ENCODE data around the gene FBXL3. TPM values are rescaled to one million over a fixed set of nuclear protein-coding genes. Genes with fewer than 3 reads are reported as not detected.

Gene FBXL3
- total RNA-seq, 1 donor from 2014 or later, result 37.2 TPM

- Mint-ChIP-seq H3K9me3 (ENCODE audit: unreplicated experiment) (no peaks in the 10 kb centered on the region), H3K27ac (ENCODE audit: unreplicated experiment) (no peak overlapping the region), H3K4me3 (ENCODE audit: unreplicated experiment) (no peak overlapping the region), H3K36me3 (ENCODE audit: low read depth, unreplicated experiment) (peaks cover 6% of the 10 kb centered on the region), H3K4me1 (ENCODE audit: low read depth, unreplicated experiment) (no peaks in the 10 kb centered on the region), H3K27me3 (ENCODE audit: low read depth, unreplicated experiment) (no peaks in the 10 kb centered on the region)
- Histone ChIP-seq H2AFZ (ENCODE audit: low read depth, low read length) (no peak overlapping the region), H3K79me2 (ENCODE audit: insufficient read depth, low read length) (peaks cover 11% of the 10 kb centered on the region), H3K36me3 (ENCODE audit: insufficient read depth, low read length) (peaks cover 27% of the 10 kb centered on the region), H3K9me3 (ENCODE audit: insufficient read depth, low read depth, low read length) (no peaks in the 10 kb centered on the region), H4K20me1 (ENCODE audit: insufficient read depth, low read length) (peaks cover 38% of the 10 kb centered on the region), H3K27me3 (ENCODE audit: insufficient read depth, low read length) (no peaks in the 10 kb centered on the region), H3K9ac (ENCODE audit: low read length) (no peak overlapping the region), H3K4me1 (ENCODE audit: insufficient read depth, low read length) (no peaks in the 10 kb centered on the region), H3K4me3 (ENCODE audit: insufficient read depth, low read depth, low read length) (no peak overlapping the region), H3K4me2 (ENCODE audit: low read length) (no peak overlapping the region), H3K27ac (ENCODE audit: low read depth, low read length) (no peak overlapping the region)
- DNase-seq (ENCODE audit: low read depth) (no peak), FAIRE-seq (no peak)
- no peak for TF ChIP-seq CTCF (IDR thresholded peaks at IDR 0.05; ENCODE audit: insufficient read depth, low read depth, low read length)
Observed at GRCh38 chr13:77001963-77002587, 24.9 kb downstream of the FBXL3 start.

- no peaks in the 10 kb centered on the region for H3K27me3 ChIP-seq (ENCODE audit: insufficient read depth, low read length)
- H3K4me1 ChIP-seq (ENCODE audit: insufficient read depth, low read length), result no peaks in the 10 kb centered on the region
- H3K4me3 ChIP-seq (ENCODE audit: insufficient read depth, low read depth, low read length), result no peak overlapping the region
- H3K4me1 Mint-ChIP-seq (ENCODE audit: low read depth, unreplicated experiment), result no peaks in the 10 kb centered on the region
- DNase-seq (ENCODE audit: low read depth) (no peak), FAIRE-seq (no peak)
- H3K36me3 Mint-ChIP-seq (ENCODE audit: low read depth, unreplicated experiment), result peaks cover 6% of the 10 kb centered on the region
- H3K9ac ChIP-seq (ENCODE audit: low read length), result no peak overlapping the region
- H3K79me2 ChIP-seq (ENCODE audit: insufficient read depth, low read length), result peaks cover 6% of the 10 kb centered on the region
- no peak overlapping the region for H3K27ac ChIP-seq (ENCODE audit: low read depth, low read length)
- H3K36me3 ChIP-seq (ENCODE audit: insufficient read depth, low read length), result peaks cover 22% of the 10 kb centered on the region
- TF ChIP-seq CTCF (IDR thresholded peaks at IDR 0.05; ENCODE audit: insufficient read depth, low read depth, low read length) (no peak), EZH2 (IDR thresholded peaks at IDR 0.05; ENCODE audit: insufficient read depth, low read length) (no peak)
- H3K4me2 ChIP-seq (ENCODE audit: low read length), result no peak overlapping the region
- peaks cover 33% of the 10 kb centered on the region for H4K20me1 ChIP-seq (ENCODE audit: insufficient read depth, low read length)
- no peaks in the 10 kb centered on the region for H3K9me3 Mint-ChIP-seq (ENCODE audit: unreplicated experiment)
- no peak overlapping the region for H3K4me3 Mint-ChIP-seq (ENCODE audit: unreplicated experiment)
- H2AFZ ChIP-seq (ENCODE audit: low read depth, low read length), result no peak overlapping the region
- H3K27me3 Mint-ChIP-seq (ENCODE audit: low read depth, unreplicated experiment), result no peaks in the 10 kb centered on the region
- H3K9me3 ChIP-seq (ENCODE audit: insufficient read depth, low read depth, low read length), result no peaks in the 10 kb centered on the region
- H3K27ac Mint-ChIP-seq (ENCODE audit: unreplicated experiment), result no peak overlapping the region
Observed at GRCh38 chr13:77001540-77001939, 25.4 kb downstream of the FBXL3 start.

- no peak for FAIRE-seq
- no peaks in the 10 kb centered on the region for H3K4me1 ChIP-seq (ENCODE audit: insufficient read depth, low read length)
- H2AFZ ChIP-seq (ENCODE audit: low read depth, low read length), result no peak overlapping the region
- no peak overlapping the region for H3K4me3 Mint-ChIP-seq (ENCODE audit: unreplicated experiment)
- no peaks in the 10 kb centered on the region for H3K27me3 ChIP-seq (ENCODE audit: insufficient read depth, low read length)
- no peaks in the 10 kb centered on the region for H3K27me3 Mint-ChIP-seq (ENCODE audit: low read depth, unreplicated experiment)
- H3K36me3 Mint-ChIP-seq (ENCODE audit: low read depth, unreplicated experiment), result peaks cover 8% of the 10 kb centered on the region
- no peak overlapping the region for H3K4me2 ChIP-seq (ENCODE audit: low read length)
- peaks cover 22% of the 10 kb centered on the region for H3K36me3 ChIP-seq (ENCODE audit: insufficient read depth, low read length)
- no peak for TF ChIP-seq EZH2 (IDR thresholded peaks at IDR 0.05; ENCODE audit: insufficient read depth, low read length)
- TF ChIP-seq CTCF (IDR thresholded peaks at IDR 0.05; ENCODE audit: insufficient read depth, low read depth, low read length), result no peak
- DNase-seq (ENCODE audit: low read depth), result no peak
- H4K20me1 ChIP-seq (ENCODE audit: insufficient read depth, low read length), result peaks cover 27% of the 10 kb centered on the region
- no peaks in the 10 kb centered on the region for H3K9me3 Mint-ChIP-seq (ENCODE audit: unreplicated experiment)
- no peaks in the 10 kb centered on the region for H3K9me3 ChIP-seq (ENCODE audit: insufficient read depth, low read depth, low read length)
- H3K9ac ChIP-seq (ENCODE audit: low read length), result no peak overlapping the region
- no peak overlapping the region for H3K27ac ChIP-seq (ENCODE audit: low read depth, low read length)
- H3K4me1 Mint-ChIP-seq (ENCODE audit: low read depth, unreplicated experiment), result no peaks in the 10 kb centered on the region
- H3K4me3 ChIP-seq (ENCODE audit: insufficient read depth, low read depth, low read length), result no peak overlapping the region
- H3K27ac Mint-ChIP-seq (ENCODE audit: unreplicated experiment), result no peak overlapping the region
- no peaks in the 10 kb centered on the region for H3K79me2 ChIP-seq (ENCODE audit: insufficient read depth, low read length)
Observed at GRCh38 chr13:77000475-77000874, 26.5 kb downstream of the FBXL3 start.
